Right ventricle myocardium inferior (tissue), 1 donor: ENCODE data around the gene MIPEP. TPM values are rescaled to one million over a fixed set of nuclear protein-coding genes. Genes with fewer than 3 reads are reported as not detected.

Experiments
- ATAC-seq: fragments of 200-7000 bp; cut with Tn5 transposase; one replicate; pipeline ENCODE4 v1.9.1; 2020; ENCODE audit warnings: mild to moderate bottlenecking, moderate library complexity
- DNase-seq: peaks from one replicate; pipeline ENCODE4 v3.0.0; 2021; ENCODE audit errors: missing footprints
- intact Hi-C: fragments of 100-400 bp; cut with DNase I; formaldehyde crosslinking; loops from one replicate; pipeline ENCODE4 v1.11.0; 2022
- total RNA-seq: library from RNA; stranded (reverse); fragmentation: NEBNext Ultra II Directional; extraction: Animal tissue kit (Norgen Biotek cat#: 25700); gene quantifications from one replicate; pipeline ENCODE4 v1.2.1, GENCODE V29; 2021
- donor health status: DM: no; HTN: yes; CAD: no; lungs with severe emphysema.

MIPEP gene
- total RNA-seq, 1 donor from 2014 or later = 37.7 TPM

DNA sequence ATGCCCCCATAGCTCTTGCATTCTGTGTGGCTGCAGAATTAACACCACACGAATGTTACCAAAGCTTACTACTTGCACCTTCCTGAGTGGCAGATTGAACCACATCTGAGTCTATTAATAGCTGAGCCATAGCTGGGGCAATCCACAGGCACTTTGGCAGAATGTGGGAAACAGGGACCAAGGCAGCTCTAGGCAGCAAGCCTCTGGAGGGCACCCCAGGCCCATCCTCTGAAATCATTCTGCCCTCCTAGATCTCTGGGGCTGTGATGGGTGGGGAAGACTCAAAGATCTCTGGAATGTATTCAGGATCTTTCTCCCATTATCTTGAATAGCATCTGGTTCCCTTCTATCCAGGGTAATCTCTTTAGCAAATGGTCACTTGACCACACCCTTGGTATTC lies 179.7 kb downstream of the MIPEP start:
- peak; percentile 89 for ATAC-seq
- intact Hi-C loops = loop anchor here (5.0 kb wide), 1 partner anchor 242 kb away; no protein-coding TSS in a partner anchor
- DNase-seq = no peak

DNA sequence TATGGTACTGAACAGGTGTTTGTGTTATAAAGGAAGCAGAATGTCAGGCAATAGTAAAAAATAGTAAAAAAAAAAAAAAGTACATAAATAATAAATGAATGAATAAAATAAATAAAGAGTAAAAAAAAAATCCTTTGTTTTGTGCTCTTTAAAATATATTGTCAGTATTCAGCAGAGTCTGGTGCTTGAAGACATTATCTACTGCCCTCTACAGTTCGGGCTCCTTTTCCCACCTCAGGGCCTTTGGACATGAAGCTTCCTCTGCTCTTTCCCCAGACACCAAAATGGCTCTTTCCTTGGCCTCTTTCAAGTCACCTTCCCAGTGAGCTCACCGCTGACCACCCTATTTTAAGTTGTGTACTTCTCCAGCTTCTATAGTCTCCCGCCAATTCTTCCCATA lies 181.5 kb downstream of the MIPEP start:
- ATAC-seq = no peak
- no peak for DNase-seq
- intact Hi-C loops = loop anchor here (5.0 kb wide), 1 partner anchor 240 kb away; no protein-coding TSS in a partner anchor

DNA sequence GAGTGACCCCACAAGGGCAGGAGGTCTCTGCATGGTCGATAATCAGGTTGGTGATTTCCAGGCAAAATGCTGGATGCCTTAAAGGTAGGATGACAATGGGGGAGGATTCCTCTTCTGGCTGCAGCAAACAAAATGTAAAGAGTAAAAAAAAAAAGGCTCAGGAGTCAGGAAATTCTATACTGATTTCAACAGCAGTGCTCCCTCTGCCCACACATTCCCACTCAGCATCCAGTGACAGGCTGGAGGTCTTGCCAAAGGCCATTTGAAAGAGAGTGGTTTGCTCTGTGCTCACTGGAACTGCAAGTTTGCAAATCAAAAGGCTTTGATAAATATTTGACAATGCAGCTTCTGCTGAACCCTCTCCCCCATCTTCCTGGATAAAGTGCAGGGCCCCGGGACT lies 183.6 kb downstream of the MIPEP start:
- ATAC-seq (no peak), DNase-seq (no peak)
- intact Hi-C loops = loop anchor here (5.0 kb wide), 1 partner anchor 238 kb away; no protein-coding TSS in a partner anchor

DNA sequence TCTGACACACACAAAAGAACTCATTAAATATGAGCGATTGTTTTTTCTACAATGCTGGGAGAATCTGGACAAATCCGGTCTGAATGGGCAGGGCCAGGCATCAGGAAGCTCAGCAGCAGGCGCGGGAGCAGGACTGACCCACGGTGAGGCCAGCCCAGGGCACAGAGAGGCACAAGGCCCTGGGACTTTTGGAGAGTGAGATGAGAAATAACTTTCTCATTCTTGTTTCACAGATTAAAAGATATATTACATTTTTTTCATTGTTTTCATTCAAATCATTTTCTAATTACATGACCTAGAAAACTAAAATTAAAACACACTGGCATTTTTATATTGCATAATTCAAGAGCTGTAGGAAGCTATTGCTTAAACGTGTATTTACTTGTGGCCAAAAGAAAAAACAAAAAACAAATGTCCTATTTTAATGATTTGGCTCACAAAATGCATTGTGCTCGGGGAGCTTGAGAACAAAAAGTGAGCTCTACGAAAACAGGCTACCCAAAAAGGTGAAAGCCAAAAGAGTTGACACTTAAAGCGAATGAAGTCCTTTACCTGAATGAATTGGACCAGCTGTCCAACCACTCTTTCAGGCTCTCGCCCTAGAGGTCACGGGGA lies 185.8 kb downstream of the MIPEP start:
- DNase-seq (no peak), ATAC-seq (no peak)
- intact Hi-C loops = loop anchor here (5.0 kb wide), 1 partner anchor 126 kb away; no protein-coding TSS in a partner anchor

DNA sequence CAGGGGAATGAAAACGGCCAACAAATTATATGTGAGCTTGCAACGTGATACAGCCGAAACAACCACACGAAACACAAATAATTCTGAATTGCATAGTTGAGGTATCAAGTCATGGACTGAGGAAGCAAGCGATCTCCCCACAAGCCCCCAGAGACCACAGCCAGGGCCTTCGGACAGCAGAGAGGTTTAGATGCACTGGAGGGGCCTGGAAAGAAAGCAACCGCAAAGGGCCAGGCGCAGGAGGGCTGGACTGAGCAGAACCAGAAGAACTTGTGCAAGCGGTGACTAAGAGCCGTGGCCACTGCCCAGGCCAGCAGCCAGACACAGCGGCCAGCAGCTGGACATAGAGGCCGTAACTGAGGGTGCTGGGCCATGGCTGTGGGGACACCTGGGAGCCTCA lies 187.6 kb downstream of the MIPEP start:
- DNase-seq (peak; percentile 92), ATAC-seq (peak; percentile 96)
- intact Hi-C loops = loop anchor here (5.0 kb wide), 1 partner anchor 124 kb away; no protein-coding TSS in a partner anchor

DNA sequence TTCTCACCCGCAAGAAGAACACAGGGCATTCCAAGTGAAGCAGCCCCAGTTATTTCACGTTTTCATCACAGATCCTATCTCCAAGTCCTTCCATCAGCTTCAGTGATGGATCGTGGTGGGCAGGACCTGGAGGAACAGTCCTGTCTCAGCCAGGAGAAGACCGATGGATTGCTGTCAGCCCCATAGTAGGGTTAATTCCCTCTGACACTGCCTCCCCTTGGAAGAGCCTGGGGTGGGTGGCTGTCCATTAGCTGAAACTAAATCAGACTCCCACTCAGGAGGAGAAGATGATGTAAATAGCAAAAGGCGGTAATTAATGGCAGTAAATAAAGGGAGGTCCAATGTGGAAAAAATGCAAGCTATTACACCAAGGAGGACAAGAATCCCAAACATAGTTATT lies 188.0 kb downstream of the MIPEP start:
- DNase-seq = no peak
- ATAC-seq = peak; percentile 1
- intact Hi-C loops = loop anchor here (5.0 kb wide), 1 partner anchor 124 kb away; no protein-coding TSS in a partner anchor

DNA sequence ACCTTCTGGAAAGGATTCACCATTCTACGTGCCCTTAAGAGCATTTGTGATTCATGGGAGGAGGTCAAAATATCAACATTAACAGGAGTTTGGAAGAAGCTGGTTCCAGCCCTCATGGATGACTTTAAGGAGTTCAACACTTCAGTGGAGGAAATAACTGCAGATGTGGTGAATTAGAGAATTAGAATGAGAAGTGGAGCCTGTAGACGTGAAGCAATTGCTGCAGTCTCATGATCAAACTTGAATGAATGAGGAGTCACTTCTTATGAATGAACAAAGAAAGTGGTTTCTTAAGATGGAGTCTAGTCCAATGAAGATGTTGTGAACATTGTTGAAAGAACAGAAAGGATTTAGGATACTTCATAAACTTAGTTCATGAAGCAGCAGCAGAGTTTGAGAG lies 189.9 kb downstream of the MIPEP start:
- no peak for ATAC-seq
- intact Hi-C loops = no loop called here

DNA sequence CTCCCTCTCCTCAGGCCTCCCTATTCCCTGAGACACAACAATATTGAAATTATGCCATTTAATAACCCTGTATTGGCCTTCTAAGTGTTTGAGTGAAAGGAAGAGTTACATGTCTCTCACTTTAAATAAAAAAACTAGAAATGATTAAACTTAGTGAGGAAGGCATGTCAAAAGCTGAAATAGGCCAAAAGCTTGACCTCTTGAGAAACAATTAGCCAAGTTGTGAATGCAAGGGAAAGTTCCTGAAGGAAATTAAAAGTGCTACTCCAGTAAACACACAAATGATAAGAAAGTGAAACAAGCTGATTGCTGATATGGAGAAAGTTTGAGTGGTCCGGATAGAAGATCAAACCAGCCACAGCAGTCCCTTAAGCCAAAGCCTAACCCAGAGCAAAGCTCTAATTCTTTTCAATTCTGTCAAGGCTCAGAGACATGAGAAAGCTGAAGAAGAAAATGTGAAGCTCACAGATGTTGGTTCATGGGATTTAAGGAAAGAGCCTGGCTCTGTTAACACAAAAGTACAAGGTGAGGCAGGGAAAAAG lies 191.4 kb downstream of the MIPEP start:
- intact Hi-C loops = no loop called here
- DNase-seq (no peak), ATAC-seq (no peak)

More for the DNA sequence above, 189.9 kb downstream of the MIPEP start:
- DNase-seq = no peak

DNA sequence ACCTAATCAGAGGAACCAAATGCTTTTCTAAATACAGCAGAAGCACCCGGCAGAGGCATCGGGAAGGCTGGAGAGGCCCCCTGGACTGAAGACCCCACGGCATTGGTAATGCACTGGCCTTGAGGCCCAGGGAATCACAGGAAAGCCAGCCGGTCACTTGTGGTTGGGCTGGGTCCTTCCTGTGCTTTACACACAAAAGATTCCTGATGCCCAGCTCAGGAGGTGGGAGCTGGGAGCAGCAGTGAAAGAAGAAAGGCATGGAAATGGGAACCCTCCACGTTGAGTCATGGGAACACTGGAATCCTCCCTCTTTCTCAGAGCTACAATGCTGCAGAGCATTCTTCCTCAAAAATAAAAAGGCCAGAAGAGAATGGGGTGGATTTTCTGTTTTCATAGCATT lies 192.6 kb downstream of the MIPEP start:
- DNase-seq (no peak), ATAC-seq (no peak)
- intact Hi-C loops = no loop called here

DNA sequence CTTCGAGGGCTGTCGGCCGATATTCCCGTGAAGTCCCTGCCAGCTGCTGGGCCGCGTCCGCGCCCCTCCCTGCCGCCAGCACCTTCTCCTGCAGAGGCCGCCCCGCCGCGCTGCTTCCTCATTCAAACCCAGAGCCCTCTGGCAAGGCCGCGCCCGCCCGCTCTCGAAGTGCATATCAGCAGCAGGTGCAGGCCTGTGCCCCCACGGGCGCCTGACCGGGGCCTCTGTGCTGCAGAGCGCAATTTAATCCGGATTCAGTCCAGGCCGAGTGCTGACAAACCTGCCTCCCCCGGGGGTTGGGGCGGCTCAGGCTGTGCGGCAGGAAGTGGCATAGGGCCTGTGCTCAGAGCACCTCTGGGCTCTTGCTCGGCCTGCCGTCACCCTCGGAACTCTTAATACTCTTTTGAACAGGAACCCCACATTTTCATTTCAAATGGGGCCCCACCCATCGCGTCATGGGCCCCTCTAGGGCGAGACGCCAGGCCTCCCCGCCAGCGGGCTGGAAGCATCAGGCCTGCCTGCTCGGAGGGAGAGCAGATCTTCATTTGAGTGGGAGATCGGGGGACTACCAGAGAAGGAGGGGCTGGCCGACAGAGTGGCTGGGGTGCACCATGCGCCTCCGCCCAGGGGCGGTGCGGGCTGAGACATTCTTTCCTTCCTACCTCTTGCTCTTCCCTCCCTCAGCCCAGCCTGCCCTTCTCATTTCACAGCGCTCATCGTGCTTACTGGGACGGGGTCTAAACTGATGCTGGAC lies 193.3 kb downstream of the MIPEP start:
- ATAC-seq (peak; percentile 80), DNase-seq (peak; percentile 86)
- intact Hi-C loops = no loop called here

DNA sequence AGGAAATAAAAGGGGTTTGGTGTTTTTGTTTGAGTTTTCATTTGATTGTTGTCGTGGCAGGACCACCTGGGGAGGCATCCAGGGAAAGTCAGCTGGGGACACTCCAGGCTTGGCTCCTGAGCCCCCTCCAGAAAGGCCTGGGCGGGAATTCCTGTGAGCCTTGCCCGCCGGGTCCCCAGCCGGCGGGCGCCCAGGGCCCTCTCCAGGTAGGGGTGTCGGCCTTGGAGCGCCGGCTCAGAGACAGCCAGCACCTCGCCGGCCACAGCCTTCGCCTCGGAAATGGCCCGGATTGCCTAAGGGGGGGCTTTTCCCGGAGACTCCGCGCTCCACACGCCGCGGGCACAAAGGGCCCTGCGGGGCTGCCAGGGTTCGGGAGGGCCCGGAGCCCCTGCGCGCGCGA lies 194.0 kb downstream of the MIPEP start:
- ATAC-seq (no peak), DNase-seq (no peak)
- intact Hi-C loops = no loop called here

DNA sequence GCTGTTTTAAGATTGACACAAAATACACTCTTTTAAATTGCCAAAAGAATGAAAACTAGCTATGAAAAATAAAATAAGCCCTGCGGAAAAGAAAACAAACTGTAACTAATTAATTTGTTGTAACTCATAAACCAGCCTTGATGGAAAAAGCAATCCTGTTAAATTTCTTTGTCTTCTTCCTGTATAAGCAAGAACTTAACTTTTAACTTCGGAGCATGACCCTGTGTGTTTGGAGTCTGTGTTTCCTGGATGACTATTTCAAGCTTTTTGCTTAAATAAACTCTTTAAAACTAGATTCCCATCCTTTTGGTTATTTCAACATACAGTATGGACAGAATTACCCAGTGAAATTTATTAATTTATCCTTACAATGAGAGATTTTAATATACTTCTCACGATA lies 196.4 kb downstream of the MIPEP start:
- no peak for DNase-seq
- intact Hi-C loops = no loop called here
- ATAC-seq = no peak

DNA sequence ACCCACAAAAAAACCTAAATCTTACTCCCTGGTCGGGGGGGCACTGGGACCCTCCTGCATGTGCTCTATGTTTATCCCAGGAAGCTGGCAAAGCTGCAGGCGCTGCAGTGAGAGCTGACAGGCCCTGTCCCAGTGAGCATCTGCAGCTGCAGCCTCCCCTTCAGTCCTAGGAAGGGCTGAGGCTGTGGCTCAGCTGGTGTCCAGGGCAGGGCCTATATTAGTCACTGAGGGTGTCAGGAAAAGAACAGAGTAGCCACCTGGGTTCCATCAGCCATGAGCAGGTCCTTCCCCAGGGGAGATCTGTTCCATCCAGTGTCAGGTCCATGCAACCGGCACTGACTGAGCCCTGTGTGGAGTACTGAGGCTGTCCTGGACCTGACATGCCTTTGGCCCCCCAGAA lies 198.5 kb downstream of the MIPEP start:
- ATAC-seq = peak; percentile 38
- intact Hi-C loops = no loop called here
- no peak for DNase-seq

DNA sequence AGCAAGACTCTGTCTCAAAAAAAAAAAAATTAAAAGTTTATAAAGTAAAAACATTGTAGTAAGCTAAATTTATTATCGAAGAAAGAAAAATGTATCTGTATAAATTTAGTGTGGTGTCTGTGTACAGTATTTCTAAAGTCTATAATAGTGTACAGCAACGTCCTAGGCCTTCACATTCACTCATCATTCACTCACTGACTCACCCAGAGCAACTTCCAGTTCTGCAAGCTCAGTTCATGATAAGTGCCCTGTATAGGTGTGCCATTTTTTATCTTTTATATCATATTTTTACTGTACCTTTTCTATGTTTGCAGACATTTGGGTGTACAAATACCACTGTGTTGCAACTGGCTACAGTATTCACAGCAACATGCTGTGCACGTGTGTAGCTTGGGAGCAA lies 200.9 kb downstream of the MIPEP start:
- intact Hi-C loops = no loop called here
- DNase-seq (no peak), ATAC-seq (no peak)

DNA sequence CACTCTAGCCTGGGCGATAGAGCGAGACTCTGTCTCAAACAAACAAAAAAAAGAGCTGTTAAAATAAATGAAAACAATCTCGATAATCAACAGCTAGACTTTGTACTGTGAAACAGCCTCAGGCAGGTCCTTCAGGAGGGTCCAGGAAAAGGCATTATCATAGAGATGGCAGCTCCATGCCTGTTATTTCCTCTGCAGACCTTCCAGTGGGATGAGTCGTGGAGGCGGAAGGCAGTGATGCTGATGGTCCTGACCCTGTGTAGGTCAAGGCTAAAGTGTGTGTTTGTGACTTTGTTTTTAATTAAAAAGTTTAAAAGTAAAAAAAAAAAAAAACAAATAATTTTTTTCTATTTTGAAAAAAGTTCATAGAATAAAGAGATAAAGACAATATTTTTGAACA lies 201.6 kb downstream of the MIPEP start:
- DNase-seq (no peak), ATAC-seq (no peak)
- intact Hi-C loops = no loop called here

DNA sequence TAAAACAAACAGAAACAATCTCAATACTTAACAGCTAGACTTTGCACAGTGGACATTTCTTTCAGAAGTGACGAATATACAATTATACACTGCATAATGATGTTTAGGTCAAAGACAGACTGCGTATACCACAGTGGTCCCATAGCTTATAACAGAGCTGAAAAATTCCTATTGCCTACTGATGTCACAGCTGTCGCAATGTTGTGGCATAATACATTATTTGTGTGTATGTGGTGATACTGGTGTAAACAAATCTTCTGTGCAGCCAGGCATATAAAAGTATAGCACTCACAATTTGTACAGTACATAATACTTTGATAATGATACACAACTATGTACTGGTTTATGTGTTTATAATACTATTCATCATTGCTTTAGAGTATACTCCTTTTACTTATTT lies 202.3 kb downstream of the MIPEP start:
- ATAC-seq (no peak), DNase-seq (no peak)

DNA sequence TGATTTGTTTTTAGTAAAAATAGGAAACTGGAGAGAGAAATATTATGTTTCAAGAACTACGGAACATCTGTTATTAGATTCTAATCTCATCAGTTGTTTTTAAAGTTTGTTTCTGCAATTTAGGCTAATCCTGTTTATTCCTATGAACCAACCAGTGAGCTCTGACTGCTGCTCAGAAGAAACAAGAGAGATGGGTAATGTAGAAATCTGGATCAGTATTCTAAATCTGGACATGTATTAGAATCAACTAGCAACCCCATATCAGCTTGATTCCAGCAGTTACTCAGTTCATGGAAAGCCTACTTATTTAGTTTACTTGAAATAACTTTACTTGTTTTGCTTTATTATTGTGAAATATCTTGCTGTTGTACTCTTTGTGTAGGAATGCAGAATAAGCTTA lies 203.8 kb downstream of the MIPEP start:
- intact Hi-C loops = no loop called here
- ATAC-seq (no peak), DNase-seq (no peak)

More for the DNA sequence above, 202.3 kb downstream of the MIPEP start:
- intact Hi-C loops = no loop called here

DNA sequence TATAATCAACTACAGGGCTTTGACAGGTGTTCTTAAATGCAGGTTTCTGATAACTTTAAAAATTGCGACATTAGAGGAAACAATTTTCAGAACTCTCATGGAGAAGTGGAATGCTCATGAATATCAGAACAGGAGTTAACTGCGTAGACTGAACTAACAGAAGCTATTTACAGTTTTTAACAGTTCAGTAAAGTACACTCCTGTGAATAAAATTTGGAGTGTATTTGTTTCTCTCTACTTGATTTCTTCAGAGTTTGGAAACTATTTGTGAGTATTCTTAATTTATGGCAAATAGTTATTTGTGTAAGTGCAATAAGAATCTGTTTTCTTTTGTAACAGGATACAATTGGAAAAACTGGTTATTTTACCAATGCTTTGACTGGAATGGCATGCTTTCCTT lies 204.6 kb downstream of the MIPEP start:
- DNase-seq (no peak), ATAC-seq (no peak)
- intact Hi-C loops = no loop called here

DNA sequence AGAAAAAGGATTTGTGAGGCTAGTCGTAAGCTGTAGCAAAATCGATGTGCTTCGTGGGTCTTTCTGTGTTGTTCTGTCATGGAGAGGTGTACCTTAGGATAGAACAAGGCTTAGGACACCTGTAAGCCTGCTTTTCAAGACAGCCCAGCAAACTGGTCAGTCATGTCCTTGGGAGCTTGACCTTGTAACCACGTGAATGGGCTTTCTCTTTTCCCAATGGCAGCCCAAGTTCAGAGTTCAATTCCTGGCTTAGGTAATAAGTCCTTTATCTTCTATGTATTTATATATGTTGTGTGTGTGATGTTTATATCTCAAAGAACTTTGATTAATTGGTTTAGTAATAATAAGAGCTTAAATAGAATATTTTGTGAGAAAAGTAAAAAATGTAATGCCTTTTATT lies 206.1 kb downstream of the MIPEP start:
- DNase-seq (no peak), ATAC-seq (no peak)
- intact Hi-C loops = no loop called here
